Activated CD4-positive, alpha-beta memory T cell treated with anti-CD3 and anti-CD28 coated beads, Interleukin-2, amount 10 ng/mL, durations not matched to agents 7 days and 5 days (primary cell): ENCODE measurements around the gene KATNAL2. TPM values are rescaled to one million over a fixed set of nuclear protein-coding genes. Genes with fewer than 3 reads are reported as not detected.

Experiments
- CTCF ChIA-PET: fragments of 350-600 bp; sonication (Branson Sonifier 250); formaldehyde crosslinking; loops from one replicate; lab custom pipeline; 2021; ENCODE audit warnings: antibody characterized with exemption, inconsistent platforms; lab: Charles Lee
- POLR2A ChIA-PET: fragments of 350-600 bp; sonication (Branson Sonifier 250); formaldehyde crosslinking; loops from one replicate; lab custom pipeline; 2021; ENCODE audit warnings: antibody characterized with exemption; lab: Charles Lee
- DNase-seq: peaks from one replicate; pipeline ENCODE4 v3.0.0-alpha.2; 2020
- H3K27ac Mint-ChIP-seq: one replicate; pipeline ENCODE4 v1.8.0; 2021; ENCODE audit warnings: mild to moderate bottlenecking, mixed read lengths
- H3K27me3 Mint-ChIP-seq: one replicate; pipeline ENCODE4 v1.8.0; 2021; ENCODE audit warnings: mixed read lengths
- H3K36me3 Mint-ChIP-seq: one replicate; pipeline ENCODE4 v1.8.0; 2021; ENCODE audit warnings: low read depth, mixed read lengths
- H3K4me1 Mint-ChIP-seq: one replicate; pipeline ENCODE4 v1.8.0; 2021; ENCODE audit warnings: mixed read lengths
- H3K4me3 Mint-ChIP-seq: one replicate; pipeline ENCODE4 v1.8.0; 2021; ENCODE audit warnings: mild to moderate bottlenecking, mixed read lengths
- H3K9me3 Mint-ChIP-seq: one replicate; pipeline ENCODE4 v1.8.0; 2021; ENCODE audit warnings: mixed read lengths
- total RNA-seq, 2 experiments: library from RNA; stranded (reverse); gene quantifications; one replicate each; pipeline ENCODE4 v1.2.3, GENCODE V29; 2021

KATNAL2 gene
- total RNA-seq, 2 experiments from 2014 or later = 0.35 to 0.55 TPM

DNA sequence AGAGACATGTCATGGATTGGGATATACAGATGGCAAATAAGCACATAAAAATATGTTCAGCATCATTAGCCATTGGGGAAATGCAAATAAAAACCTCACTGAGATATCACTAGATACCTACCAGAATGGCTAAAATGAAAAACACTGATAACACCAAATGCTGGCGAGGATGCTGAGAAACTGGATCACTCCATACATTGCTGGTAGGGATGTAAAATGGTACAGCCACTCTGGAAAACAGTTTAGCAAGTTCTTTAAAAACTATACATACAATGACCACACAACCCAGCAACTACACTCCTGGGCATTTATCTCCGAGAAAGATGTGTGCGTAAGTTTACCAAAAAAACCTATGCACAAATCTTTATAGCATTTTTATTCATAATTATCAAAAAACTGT is 14.0 kb upstream of the KATNAL2 start:
- H3K27ac Mint-ChIP-seq = no peak overlapping the region
- ChIA-PET CTCF (no interaction called here), POLR2A (no interaction called here)
- peaks cover 8% of the 10 kb centered on the region for H3K36me3 Mint-ChIP-seq
- H3K4me1 Mint-ChIP-seq = peaks cover 2% of the 10 kb centered on the region
- H3K27me3 Mint-ChIP-seq = no peaks in the 10 kb centered on the region
- H3K9me3 Mint-ChIP-seq = peaks cover 3% of the 10 kb centered on the region
- DNase-seq = no peak
- no peak overlapping the region for H3K4me3 Mint-ChIP-seq

DNA sequence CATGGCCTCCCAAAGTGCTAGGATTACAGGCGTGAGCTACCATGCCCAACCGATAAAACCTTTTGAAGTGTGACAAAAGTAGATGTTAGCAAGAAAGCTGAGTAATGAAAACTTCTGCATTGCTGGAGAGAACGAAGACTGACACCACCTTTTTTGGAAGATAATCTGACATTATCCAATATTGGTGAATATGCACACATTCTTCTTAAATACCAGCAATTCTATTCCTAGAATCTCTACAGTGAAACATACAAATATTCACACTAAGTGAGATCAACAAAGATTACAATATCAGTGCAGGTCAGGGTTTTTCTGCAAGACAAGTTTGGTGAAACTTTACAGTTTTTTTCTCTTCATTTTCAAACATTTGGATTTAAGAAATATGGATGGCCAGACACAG is 7.9 kb upstream of the KATNAL2 start:
- Mint-ChIP-seq H3K27ac (no peak overlapping the region), H3K4me3 (no peak overlapping the region), H3K27me3 (no peaks in the 10 kb centered on the region), H3K9me3 (no peaks in the 10 kb centered on the region), H3K36me3 (peaks cover 5% of the 10 kb centered on the region), H3K4me1 (peaks cover 6% of the 10 kb centered on the region)
- DNase-seq = no peak
- POLR2A ChIA-PET = no interaction called here
- CTCF ChIA-PET = no interaction called here

DNA sequence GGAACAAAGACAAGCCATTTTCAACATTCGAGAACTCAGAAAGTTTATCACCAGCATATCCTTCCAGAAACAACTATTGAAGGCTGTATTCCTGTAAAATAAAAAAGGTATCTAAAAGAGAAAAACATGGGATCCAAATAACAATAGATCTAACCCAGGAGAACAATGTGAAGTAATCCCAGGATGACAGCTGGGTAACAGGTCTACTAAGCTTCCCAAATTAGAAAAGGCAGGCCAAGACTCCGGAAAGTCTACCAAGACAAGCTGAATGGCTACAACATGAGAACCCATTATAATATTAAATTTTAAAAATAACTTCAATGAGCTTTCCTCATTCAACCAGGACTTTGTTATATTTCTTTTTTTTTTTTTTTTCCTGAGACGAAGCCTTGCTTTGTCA is 6.5 kb upstream of the KATNAL2 start:
- Mint-ChIP-seq H3K27me3 (no peaks in the 10 kb centered on the region), H3K9me3 (no peaks in the 10 kb centered on the region), H3K4me3 (no peak overlapping the region), H3K27ac (no peak overlapping the region), H3K4me1 (peaks cover 17% of the 10 kb centered on the region), H3K36me3 (peaks cover 5% of the 10 kb centered on the region)
- ChIA-PET CTCF (no interaction called here), POLR2A (no interaction called here)
- no peak for DNase-seq

DNA sequence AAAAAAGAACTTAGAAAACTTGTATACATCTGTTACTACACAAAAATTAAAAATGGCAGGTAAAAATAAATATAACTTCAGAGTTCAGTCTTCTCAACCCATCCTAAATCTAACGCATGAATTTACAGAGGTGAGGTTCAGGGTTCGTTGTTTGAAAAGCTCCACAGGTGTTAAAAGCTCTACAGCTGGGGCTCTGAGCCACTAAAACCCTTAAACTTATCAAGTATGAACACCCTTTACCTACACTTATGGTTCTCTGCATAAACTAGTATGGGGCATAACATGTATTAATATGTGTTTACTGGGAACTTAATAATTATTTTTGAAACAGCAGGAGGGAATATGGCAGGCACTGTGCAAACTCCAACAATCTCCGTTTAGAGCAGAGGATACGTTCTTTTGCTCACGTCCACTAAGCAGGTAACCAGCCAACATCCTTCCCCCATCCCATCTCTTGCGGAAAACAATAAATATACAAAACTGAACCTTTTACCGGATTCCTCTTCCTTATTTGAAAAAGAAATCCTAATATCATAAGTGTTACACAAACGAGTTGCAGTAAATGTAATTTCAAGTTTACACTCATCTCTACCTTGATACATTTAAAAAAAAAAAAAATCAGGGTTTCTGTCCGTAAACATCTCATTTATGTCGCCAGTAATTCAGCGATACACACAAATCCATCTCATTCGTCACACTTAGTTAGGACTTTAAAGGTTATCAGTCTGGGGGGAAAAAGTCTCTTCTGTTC is 1.4 kb upstream of the KATNAL2 start:
- ChIA-PET CTCF (interaction anchor here (0.7 kb wide), 2 partner anchors 23 to 681 kb away, joined by 3 read pairs; no protein-coding TSS in a partner anchor), POLR2A (no interaction called here)
- H3K27ac Mint-ChIP-seq = no peak overlapping the region

DNA sequence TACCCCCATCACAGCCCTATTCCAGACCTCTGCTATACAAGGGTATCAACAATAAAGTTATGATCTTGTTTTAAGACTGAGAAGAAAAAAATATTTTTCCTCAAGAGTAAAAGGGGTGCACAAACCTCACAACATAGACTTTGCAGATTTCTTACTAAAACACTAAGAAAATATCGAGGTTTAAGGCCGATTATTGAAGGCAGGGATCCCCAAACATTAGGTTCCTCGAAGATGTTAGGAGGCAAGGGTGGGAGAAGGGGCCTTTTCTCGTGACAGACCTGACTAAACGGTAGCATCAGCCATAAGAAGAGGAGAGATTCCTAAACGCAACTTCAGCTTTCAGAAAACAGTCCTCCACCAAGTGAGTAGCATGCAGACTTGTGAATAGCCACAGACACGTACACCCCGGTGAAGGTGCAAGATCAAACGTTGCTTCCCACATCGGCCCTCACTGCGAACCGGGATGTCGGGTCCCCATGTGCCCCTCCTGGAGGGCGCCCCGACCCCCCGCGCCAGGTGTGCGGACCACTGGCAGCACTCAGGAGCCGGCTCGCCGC is 773 bp upstream of the KATNAL2 start:
- Mint-ChIP-seq H3K36me3 (no peaks in the 10 kb centered on the region), H3K4me1 (peaks cover 37% of the 10 kb centered on the region), H3K27me3 (no peaks in the 10 kb centered on the region), H3K27ac (peak overlapping the region; percentile 75), H3K9me3 (no peaks in the 10 kb centered on the region), H3K4me3 (peak overlapping the region; percentile 85)
- ChIA-PET CTCF (no interaction called here), POLR2A (interaction anchor here (1.1 to 2.7 kb wide), 4 partner anchors 16 to 293 kb away, joined by 3 to 6 read pairs (median 6); partner anchors contain the start of gene HDHD2)
- peak; percentile 47 for DNase-seq

More for the DNA sequence above, 1.4 kb upstream of the KATNAL2 start:
- no peaks in the 10 kb centered on the region for H3K27me3 Mint-ChIP-seq
- H3K4me3 Mint-ChIP-seq = peak overlapping the region; percentile 85
- H3K9me3 Mint-ChIP-seq = no peaks in the 10 kb centered on the region
- peaks cover 37% of the 10 kb centered on the region for H3K4me1 Mint-ChIP-seq
- DNase-seq = no peak
- no peaks in the 10 kb centered on the region for H3K36me3 Mint-ChIP-seq

DNA sequence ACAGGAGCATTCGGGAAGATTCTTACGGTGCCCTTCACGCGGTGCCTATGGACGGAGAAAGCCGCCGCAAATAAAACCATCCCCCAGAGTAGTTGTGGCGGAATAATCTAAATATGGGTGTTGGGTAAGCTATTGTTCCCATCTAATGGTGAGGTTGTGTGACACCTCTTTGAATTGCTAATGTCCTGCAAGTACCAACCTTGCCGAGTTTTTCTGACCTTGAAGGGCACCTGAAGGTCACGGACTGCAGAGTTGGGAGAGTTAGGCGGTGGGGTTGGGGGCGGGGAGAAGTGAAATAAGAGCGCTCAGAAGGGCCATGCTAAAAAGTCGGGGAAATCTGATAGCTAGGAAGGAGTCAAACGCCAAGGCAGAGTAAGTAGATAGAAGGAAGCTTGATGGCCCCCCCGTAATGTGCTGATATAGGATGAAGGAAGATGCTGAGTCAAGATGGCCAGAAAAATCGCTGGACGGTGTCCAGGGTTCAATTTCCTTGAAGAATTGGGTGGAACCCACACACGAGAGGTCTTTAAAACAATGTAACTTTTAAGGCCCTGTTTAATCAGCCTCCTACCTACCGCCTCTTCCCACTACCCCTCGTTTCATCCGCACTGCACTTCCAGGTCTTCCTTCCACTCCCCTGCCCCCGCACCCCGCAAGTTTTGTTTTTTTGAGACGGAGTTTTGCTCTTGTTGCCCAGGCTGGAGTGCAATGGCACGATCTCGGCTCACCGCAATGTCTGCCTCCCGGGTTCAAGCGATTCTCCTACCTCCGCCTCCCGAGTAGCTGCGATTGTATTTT is 600 bp downstream of the KATNAL2 start:
- no peaks in the 10 kb centered on the region for H3K9me3 Mint-ChIP-seq
- DNase-seq = no peak
- ChIA-PET POLR2A (interaction anchor here (0.9 to 2.7 kb wide), 7 partner anchors 17 to 294 kb away, joined by 3 to 6 read pairs (median 3); partner anchors contain the start of gene HDHD2), CTCF (interaction anchor here (1.2 kb wide), 1 partner anchor 44 kb away, joined by 3 read pairs; no protein-coding TSS in a partner anchor)
- H3K4me1 Mint-ChIP-seq = peaks cover 37% of the 10 kb centered on the region
- no peaks in the 10 kb centered on the region for H3K36me3 Mint-ChIP-seq
- peak overlapping the region; percentile 85 for H3K4me3 Mint-ChIP-seq
- H3K27ac Mint-ChIP-seq = peak overlapping the region; percentile 58
- no peaks in the 10 kb centered on the region for H3K27me3 Mint-ChIP-seq

DNA sequence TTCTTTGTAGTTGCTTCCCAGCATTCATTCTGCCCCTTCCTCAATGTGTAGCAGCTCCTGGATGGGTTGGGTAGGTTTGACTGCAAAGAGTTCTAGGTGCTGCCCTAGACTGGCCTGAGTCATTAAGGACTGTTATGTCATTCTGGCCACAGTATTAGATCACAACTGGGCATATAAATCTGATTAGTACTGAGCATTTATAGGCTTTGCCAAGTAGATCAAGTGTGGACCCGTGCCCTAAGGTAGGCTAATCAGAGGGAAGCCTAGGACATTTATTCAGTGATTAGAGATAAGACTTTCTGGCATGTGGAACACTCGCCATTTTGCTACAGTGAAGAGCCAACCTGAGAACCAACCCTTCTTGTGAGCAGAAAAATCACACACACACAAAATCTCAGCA is 2.7 kb downstream of the KATNAL2 start:
- Mint-ChIP-seq H3K36me3 (no peaks in the 10 kb centered on the region), H3K4me1 (peaks cover 28% of the 10 kb centered on the region), H3K4me3 (no peak overlapping the region), H3K27me3 (no peaks in the 10 kb centered on the region), H3K27ac (no peak overlapping the region), H3K9me3 (no peaks in the 10 kb centered on the region)
- CTCF ChIA-PET = no interaction called here
- POLR2A ChIA-PET = no interaction called here
- DNase-seq = no peak

DNA sequence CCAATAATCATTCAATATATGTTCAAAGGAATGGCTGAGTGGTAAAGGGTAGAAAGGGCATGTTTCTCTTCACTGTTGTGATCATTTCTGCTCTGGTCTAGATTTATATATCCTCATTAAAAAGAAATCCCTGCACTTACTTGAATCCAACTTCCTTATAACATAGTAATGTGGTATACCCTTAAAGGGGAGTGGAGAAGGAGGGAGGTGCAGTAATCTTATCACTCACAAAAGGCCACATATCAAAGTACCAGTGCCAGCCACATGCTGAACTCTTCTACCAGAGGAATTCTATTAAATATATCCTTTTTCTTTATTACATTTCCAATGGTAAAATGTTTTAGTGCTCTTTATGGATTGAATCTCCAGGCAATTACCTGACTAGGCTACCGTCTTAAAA is 3.3 kb downstream of the KATNAL2 start:
- H3K9me3 Mint-ChIP-seq = no peaks in the 10 kb centered on the region
- H3K36me3 Mint-ChIP-seq = no peaks in the 10 kb centered on the region
- ChIA-PET POLR2A (no interaction called here), CTCF (interaction anchor here (1.2 kb wide), 1 partner anchor 263 kb away, joined by 3 read pairs; no protein-coding TSS in a partner anchor)
- DNase-seq = no peak
- no peak overlapping the region for H3K27ac Mint-ChIP-seq
- H3K27me3 Mint-ChIP-seq = no peaks in the 10 kb centered on the region
- no peak overlapping the region for H3K4me3 Mint-ChIP-seq
- peaks cover 22% of the 10 kb centered on the region for H3K4me1 Mint-ChIP-seq

DNA sequence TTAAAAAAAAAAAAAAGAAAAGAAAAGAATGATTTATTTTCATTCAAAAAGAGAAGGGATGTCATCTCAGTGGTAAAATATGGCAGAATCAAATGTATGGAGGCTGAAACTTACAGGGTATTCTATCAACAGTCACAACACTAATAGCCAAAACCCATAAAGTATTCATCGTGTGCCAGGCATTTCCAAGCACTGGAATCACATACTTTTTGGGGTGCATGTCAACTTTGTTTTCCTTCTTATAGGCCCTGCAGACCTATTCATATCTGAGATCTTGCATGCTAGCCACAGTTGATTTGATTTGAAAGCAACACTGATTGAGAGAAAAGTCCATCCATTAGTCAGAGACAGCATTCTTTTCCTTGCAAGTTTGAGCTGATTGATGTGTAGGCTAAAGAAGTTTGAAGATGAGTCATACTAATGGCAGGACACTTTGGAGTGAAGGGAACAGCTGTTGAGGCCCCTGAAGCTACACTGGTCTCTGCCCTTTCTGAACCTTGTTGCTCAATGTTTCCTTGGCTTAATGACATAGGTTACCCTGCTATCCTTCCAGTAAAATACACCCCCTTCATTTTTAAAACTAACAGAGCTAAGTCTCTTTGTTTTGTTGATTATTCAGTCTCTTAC is 22.0 kb downstream of the KATNAL2 start:
- H3K27me3 Mint-ChIP-seq = peaks cover 7% of the 10 kb centered on the region
- CTCF ChIA-PET = no interaction called here
- no peaks in the 10 kb centered on the region for H3K9me3 Mint-ChIP-seq
- no peak for DNase-seq
- no peak overlapping the region for H3K27ac Mint-ChIP-seq
- POLR2A ChIA-PET = no interaction called here
- no peak overlapping the region for H3K4me3 Mint-ChIP-seq
- peaks cover 3% of the 10 kb centered on the region for H3K4me1 Mint-ChIP-seq
- no peaks in the 10 kb centered on the region for H3K36me3 Mint-ChIP-seq

DNA sequence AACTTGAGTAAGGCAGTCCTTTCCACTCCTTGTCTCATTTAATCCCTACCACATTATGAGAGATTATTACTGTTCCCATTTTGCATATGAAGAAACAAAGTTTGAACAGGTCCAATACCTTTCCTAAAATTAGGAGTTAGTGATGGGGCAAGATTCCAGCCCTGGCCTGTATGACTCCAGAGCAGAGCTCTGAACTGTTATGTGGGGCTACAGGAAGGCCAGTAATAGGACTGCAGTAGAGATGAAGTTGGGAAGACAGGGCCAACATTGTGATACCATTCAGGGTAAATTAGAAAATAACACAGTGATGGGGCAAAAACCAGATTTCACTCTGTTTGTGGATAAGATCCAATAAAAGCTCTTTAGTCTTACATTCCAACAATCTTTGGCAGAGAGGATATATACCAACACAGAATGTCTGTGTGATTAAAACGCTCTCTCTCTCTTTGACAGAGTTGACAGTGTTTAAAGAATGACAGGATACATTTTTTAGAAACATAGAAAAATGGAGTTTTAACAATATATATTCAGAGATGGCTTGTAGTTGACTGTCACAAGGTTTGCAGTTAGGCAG is 22.7 kb downstream of the KATNAL2 start:
- CTCF ChIA-PET = no interaction called here
- no peak overlapping the region for H3K4me3 Mint-ChIP-seq

DNA sequence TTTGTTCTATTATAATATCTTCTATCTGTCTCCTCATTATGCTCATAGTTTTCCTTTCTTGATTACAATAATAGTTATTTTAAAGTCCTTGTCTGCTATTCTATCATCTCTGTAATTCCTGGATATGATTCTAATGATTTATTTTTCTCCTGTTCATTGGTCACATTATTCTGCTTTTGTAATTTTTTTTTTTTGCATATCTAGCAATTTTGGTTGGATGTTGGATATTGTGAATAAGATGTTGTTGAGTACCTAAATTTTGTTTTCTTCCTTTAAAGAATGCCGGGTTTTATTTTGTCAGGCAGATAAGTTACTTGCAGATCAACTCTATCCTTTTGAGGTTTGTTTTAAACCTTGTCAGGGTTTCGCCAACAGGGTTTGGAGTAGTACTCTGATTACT is 25.2 kb downstream of the KATNAL2 start:
- ChIA-PET CTCF (no interaction called here), POLR2A (no interaction called here)
- Mint-ChIP-seq H3K36me3 (no peaks in the 10 kb centered on the region), H3K4me3 (no peak overlapping the region), H3K4me1 (no peaks in the 10 kb centered on the region), H3K27me3 (peaks cover 11% of the 10 kb centered on the region), H3K27ac (no peak overlapping the region), H3K9me3 (no peaks in the 10 kb centered on the region)
- DNase-seq = no peak

More for the DNA sequence above, 22.7 kb downstream of the KATNAL2 start:
- no peaks in the 10 kb centered on the region for H3K36me3 Mint-ChIP-seq
- H3K27ac Mint-ChIP-seq = no peak overlapping the region
- peaks cover 8% of the 10 kb centered on the region for H3K27me3 Mint-ChIP-seq
- POLR2A ChIA-PET = no interaction called here
- no peak for DNase-seq
- H3K4me1 Mint-ChIP-seq = peaks cover 1% of the 10 kb centered on the region
- H3K9me3 Mint-ChIP-seq = no peaks in the 10 kb centered on the region

DNA sequence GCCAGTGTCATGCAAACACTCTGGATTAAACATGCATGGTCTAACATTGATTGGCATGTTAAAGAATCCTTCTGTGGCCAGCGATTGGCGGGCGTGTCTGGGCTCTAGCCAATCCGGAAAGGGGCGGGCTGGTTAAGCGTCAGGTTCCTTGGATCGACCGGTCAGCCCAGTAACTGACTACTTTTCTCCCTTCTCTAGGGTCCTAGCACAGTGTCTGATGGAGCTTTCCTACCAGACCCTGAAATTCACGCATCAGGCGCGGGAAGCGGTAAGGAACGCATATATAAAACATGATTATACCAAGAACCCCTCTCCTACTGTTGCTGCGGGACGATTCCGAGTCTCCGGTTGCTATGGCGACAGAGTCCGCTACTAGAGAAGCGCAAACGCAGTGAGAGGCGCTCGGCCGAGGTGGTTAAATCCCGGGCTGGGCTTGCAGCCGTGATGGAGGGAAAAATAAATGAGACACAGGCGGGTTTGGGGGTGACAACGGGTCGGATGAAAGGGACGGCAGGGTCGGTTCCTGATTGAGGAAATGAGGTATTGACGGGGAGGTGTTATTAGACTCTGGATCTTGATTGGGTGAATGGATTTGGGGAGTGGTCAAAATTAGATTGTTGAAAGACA is 29.4 kb downstream of the KATNAL2 start:
- CTCF ChIA-PET = interaction anchor here (0.9 to 1.4 kb wide), 2 partner anchors 14 to 1066 kb away, joined by 3 read pairs; no protein-coding TSS in a partner anchor
- Mint-ChIP-seq H3K36me3 (no peaks in the 10 kb centered on the region), H3K4me3 (no peak overlapping the region), H3K4me1 (no peaks in the 10 kb centered on the region), H3K27ac (no peak overlapping the region), H3K9me3 (no peaks in the 10 kb centered on the region), H3K27me3 (peaks cover 13% of the 10 kb centered on the region)
- POLR2A ChIA-PET = interaction anchor here (0.6 to 1.0 kb wide), 2 partner anchors 29 to 48 kb away, joined by 3 read pairs; partner anchors contain the start of genes KATNAL2 and PIAS2
- peak; percentile 59 for DNase-seq
